HCT116 (cell line): ENCODE measurements around the gene EIF4EBP3. TPM values are rescaled to one million over a fixed set of nuclear protein-coding genes. Genes with fewer than 3 reads are reported as not detected.

Source experiments
- ATAC-seq: fragments of 200-7000 bp; cut with Tn5 transposase; 2 replicates; pipeline ENCODE4 v1.9.1; 2020; ENCODE audit warnings: mild to moderate bottlenecking, moderate library complexity
- BruUV-seq: library from RNA; stranded (reverse); fragments of 400-500 nt; replicated peaks from 2 replicates; lab custom pipeline; 2021; lab: Mats Ljungman, UMichigan
- CTCF ChIA-PET: fragments of 300-600 bp; sonication (Branson Sonifier 250); formaldehyde crosslinking; loops from one replicate; lab custom pipeline; 2021; ENCODE audit warnings: antibody characterized with exemption; lab: Charles Lee
- POLR2A ChIA-PET: fragments of 300-600, 350-600 bp; sonication (Branson Sonifier 250); formaldehyde crosslinking; loops from one replicate; lab custom pipeline; 2021; ENCODE audit warnings: antibody characterized with exemption; lab: Charles Lee
- RAD21 ChIA-PET, 2 experiments: fragments of 300-600 bp; sonication (Branson Sonifier 250); formaldehyde crosslinking; loops; one replicate each; lab custom pipeline; 2023; ENCODE audit warnings: low total read pairs in 2 of 2; ENCODE audit not compliant: uncharacterized antibody in 2 of 2, unreplicated experiment in 2 of 2, low non-redundant PET in 1 of 2; lab: Charles Lee
- DNase-seq: peaks from one replicate; pipeline ENCODE4 v3.0.0-alpha.2; 2010; ENCODE audit warnings: low read depth, low spot score
- H2AFZ ChIP-seq: fragments of 200-600 bp; shearing (Covaris generic), sonication (generic); 2 replicates; pipeline ENCODE4 v1.6.1; 2017; ENCODE audit warnings: low read depth, mixed run types, mixed read lengths, antibody characterized with exemption, low read length; ENCODE audit not compliant: poor library complexity, severe bottlenecking
- H3K27ac ChIP-seq: 2 replicates; pipeline ENCODE4 v1.5.1; 2012; ENCODE audit warnings: low read depth, low read length
- H3K27me3 ChIP-seq: fragments of 200-600 bp; sonication (generic); 2 replicates; pipeline ENCODE4 v1.6.1; 2016; ENCODE audit warnings: mixed run types, low read length, mixed read lengths; ENCODE audit not compliant: insufficient read depth
- H3K36me3 ChIP-seq, 2 experiments: fragments of 200-500 bp in 1 of 2; fragments of 200-600 bp in 1 of 2; sonication (Bioruptor generic) in 1 of 2; sonication (generic) in 1 of 2; 2 replicates each; pipeline versions ENCODE4 v1.5.1 to v1.6.1; 2014 to 2016; ENCODE audit warnings: low read length in 2 of 2, inconsistent platforms in 1 of 2, mixed read lengths in 1 of 2, mixed run types in 1 of 2; ENCODE audit not compliant: insufficient read depth in 2 of 2, control insufficient read depth in 1 of 2
- H3K4me1 ChIP-seq, 2 experiments: fragments of 200-600 bp in 1 of 2; sonication (generic) in 1 of 2; 2 replicates each; pipeline versions ENCODE4 v1.5.1 to v1.6.1; 2012 to 2017; ENCODE audit warnings: low read length in 2 of 2, inconsistent platforms in 1 of 2, mild to moderate bottlenecking in 1 of 2, mixed read lengths in 1 of 2, mixed run types in 1 of 2, moderate library complexity in 1 of 2; ENCODE audit not compliant: insufficient read depth in 2 of 2, control insufficient read depth in 1 of 2
- H3K4me2 ChIP-seq: fragments of 200-600 bp; sonication (generic); 2 replicates; pipeline ENCODE4 v1.6.1; 2017; ENCODE audit warnings: mixed run types, low read length, mixed read lengths
- H3K4me3 ChIP-seq, 2 experiments: fragments of 200-600 bp in 1 of 2; sonication (generic) in 1 of 2; replicated peaks in 1 of 2; 2 replicates each; pipeline ENCODE4 v1.5.1; 2011 to 2016; ENCODE audit warnings: low read length in 2 of 2, control low read depth in 1 of 2, low read depth in 1 of 2, mild to moderate bottlenecking in 1 of 2, mixed read lengths in 1 of 2, mixed run types in 1 of 2
- H3K79me2 ChIP-seq: fragments of 200-600 bp; sonication (generic); 2 replicates; pipeline ENCODE4 v1.6.1; 2017; ENCODE audit warnings: mild to moderate bottlenecking, mixed run types, low read length, moderate library complexity, mixed read lengths; ENCODE audit not compliant: insufficient read depth
- H3K9ac ChIP-seq: fragments of 200-600 bp; sonication (generic); 2 replicates; pipeline ENCODE4 v1.6.1; 2016; ENCODE audit warnings: low read length, mixed read lengths
- H3K9me2 ChIP-seq: fragments of 200-600 bp; sonication (generic), shearing (Covaris generic); 2 replicates; pipeline ENCODE4 v1.6.1; 2017; ENCODE audit warnings: mixed run types, mild to moderate bottlenecking, moderate library complexity; ENCODE audit not compliant: insufficient read depth
- H3K9me3 ChIP-seq, 2 experiments: fragments of 200-500 bp in 1 of 2; fragments of 200-600 bp in 1 of 2; sonication (Bioruptor generic) in 1 of 2; sonication (generic) in 1 of 2; 2 replicates each; pipeline ENCODE4 v1.6.1; 2014 to 2017; ENCODE audit warnings: low read length in 2 of 2, mixed read lengths in 2 of 2, inconsistent platforms in 1 of 2, low read depth in 1 of 2, mild to moderate bottlenecking in 1 of 2, mixed run types in 1 of 2, moderate library complexity in 1 of 2; ENCODE audit not compliant: control insufficient read depth in 1 of 2, insufficient read depth in 1 of 2
- H4K20me1 ChIP-seq: fragments of 200-600 bp; sonication (generic), shearing (Covaris generic); 2 replicates; pipeline ENCODE4 v1.6.1; 2017; ENCODE audit warnings: mixed run types, mild to moderate bottlenecking, moderate library complexity; ENCODE audit not compliant: insufficient read depth
- CBX3 ChIP-seq: IDR thresholded peaks from 2 replicates; pipeline ENCODE4 v1.6.1; 2012; ENCODE audit warnings: low read depth
- CTCF ChIP-seq, 3 experiments: fragments of 200-600 bp in 1 of 3; sonication (generic) in 1 of 3; IDR thresholded peaks in 2 of 3; conservative IDR thresholded peaks in 1 of 3; 2 replicates each; pipeline ENCODE4 v1.5.1; 2012 to 2017; ENCODE audit warnings: low read depth in 2 of 3, low read length in 2 of 3, antibody characterized with exemption in 1 of 3, borderline replicate concordance in 1 of 3, control low read depth in 1 of 3, mild to moderate bottlenecking in 1 of 3, mixed read lengths in 1 of 3, mixed run types in 1 of 3, moderate library complexity in 1 of 3; ENCODE audit not compliant: insufficient read depth in 1 of 3
- EGR1 ChIP-seq: IDR thresholded peaks from 2 replicates; pipeline ENCODE4 v1.6.1; 2012; ENCODE audit warnings: low read depth
- POLR2AphosphoS5 ChIP-seq: IDR thresholded peaks from 2 replicates; pipeline ENCODE4 v1.6.1; 2011; ENCODE audit warnings: mild to moderate bottlenecking, low read depth, low read length, moderate library complexity
- RAD21 ChIP-seq: IDR thresholded peaks from 2 replicates; pipeline ENCODE4 v1.6.1; 2012; ENCODE audit warnings: low read depth, mild to moderate bottlenecking
- REST ChIP-seq: IDR thresholded peaks from 2 replicates; pipeline ENCODE4 v1.6.1; 2012; ENCODE audit warnings: low read depth
- YY1 ChIP-seq: IDR thresholded peaks from 2 replicates; pipeline ENCODE4 v1.6.1; 2011; ENCODE audit warnings: low read length, low read depth, moderate library complexity, mild to moderate bottlenecking; ENCODE audit not compliant: insufficient replicate concordance; ENCODE audit errors: extremely low read depth
- intact Hi-C: fragments of 100-400 bp; cut with micrococcal nuclease; formaldehyde crosslinking; loops from 2 replicates; pipeline ENCODE4 v1.10.0; 2022
- total RNA-seq: library from RNA; stranded (reverse); gene quantifications from one replicate; pipeline ENCODE4 v1.2.1, GENCODE V29; 2021; ENCODE audit not compliant: unreplicated experiment

EIF4EBP3 gene
- total RNA-seq, 1 experiment from 2014 or later: 6.0 TPM

- TF ChIP-seq REST (no peak), YY1 (no peak), CBX3 (no peak), EGR1 (no peak), RAD21 (no peak)
These were observed 26.7 kb downstream of the EIF4EBP3 start (continued) for GRCh38 chr5:140574165-140574564.

GRCh38 chr5:140575309-140575708 lies 27.8 kb downstream of the EIF4EBP3 start:
- no peaks in the 10 kb centered on the region for H3K36me3 ChIP-seq
- DNase-seq: peak; percentile 19
- no peaks in the 10 kb centered on the region for H3K79me2 ChIP-seq
- H3K4me3 ChIP-seq: no peak overlapping the region
- TF ChIP-seq CTCF (IDR thresholded peaks at IDR 0.05 in 2 of 3, conservative IDR thresholded peaks at IDR 0.05 in 1 of 3; ENCODE audit: borderline replicate concordance in 1 of 3, insufficient read depth in 1 of 3, low read depth in 2 of 3, low read length in 2 of 3) (peak; percentile 41 to 51 (median 41); a peak in 4 of 6 replicates), POLR2AphosphoS5 (no peak), RAD21 (peak; percentile 71)
- H3K4me1 ChIP-seq: no peaks in the 10 kb centered on the region
- no peak overlapping the region for H3K4me2 ChIP-seq
- H3K9ac ChIP-seq: no peak overlapping the region
- H2AFZ ChIP-seq: no peak overlapping the region
- no peak overlapping the region for H3K27ac ChIP-seq
- H4K20me1 ChIP-seq: no peaks in the 10 kb centered on the region
- no peaks in the 10 kb centered on the region for H3K9me2 ChIP-seq
- H3K9me3 ChIP-seq: no peaks in the 10 kb centered on the region
- intact Hi-C loops: loop anchor here (5.0 kb wide), 1 partner anchor 62 kb away; the partner anchor contains the start of gene TMCO6
- peak; percentile 75 for ATAC-seq
- POLR2A ChIA-PET: no interaction called here
- H3K27me3 ChIP-seq: no peaks in the 10 kb centered on the region
- RAD21 ChIA-PET: interaction anchor here in 1 of 2 experiments (0.7 kb wide), 1 partner anchor 59 kb away, joined by 3 read pairs; no protein-coding TSS in a partner anchor
- CTCF ChIA-PET: no interaction called here
- no TSS peak for BruUV-seq
